ENCODE measurements around the gene RAD51B.

Gene RAD51B

DNA sequence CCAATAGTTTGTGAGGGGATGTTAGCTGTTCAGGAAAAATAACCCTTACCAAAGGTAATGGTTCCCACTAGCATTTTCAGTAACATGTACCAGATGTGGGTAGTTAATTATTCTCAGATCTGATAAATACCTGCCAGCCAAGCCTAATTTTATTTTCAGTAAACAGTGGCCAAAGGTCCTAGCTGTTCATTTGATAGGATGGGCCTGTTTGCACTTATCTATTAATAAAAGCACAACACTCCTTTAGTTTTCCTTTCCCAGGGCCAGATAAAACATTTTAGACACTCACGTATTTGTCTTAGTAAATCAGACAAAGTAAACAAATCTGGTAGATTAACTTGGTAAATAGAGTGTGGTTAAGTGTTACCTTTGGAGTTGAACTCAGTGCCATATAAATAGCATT lies 345.1 kb downstream of the RAD51B start:
- no peak for TF ChIP-seq CTCF (IDR thresholded peaks at IDR 0.05; ENCODE audit: low read depth, low read length)
- no peak for DNase-seq (ENCODE audit: low read depth in 2 of 2)
- H3K4me3 ChIP-seq (replicated peaks in 1 of 2; ENCODE audit: low read depth in 2 of 2, low read length in 2 of 2): no peak overlapping the region

DNA sequence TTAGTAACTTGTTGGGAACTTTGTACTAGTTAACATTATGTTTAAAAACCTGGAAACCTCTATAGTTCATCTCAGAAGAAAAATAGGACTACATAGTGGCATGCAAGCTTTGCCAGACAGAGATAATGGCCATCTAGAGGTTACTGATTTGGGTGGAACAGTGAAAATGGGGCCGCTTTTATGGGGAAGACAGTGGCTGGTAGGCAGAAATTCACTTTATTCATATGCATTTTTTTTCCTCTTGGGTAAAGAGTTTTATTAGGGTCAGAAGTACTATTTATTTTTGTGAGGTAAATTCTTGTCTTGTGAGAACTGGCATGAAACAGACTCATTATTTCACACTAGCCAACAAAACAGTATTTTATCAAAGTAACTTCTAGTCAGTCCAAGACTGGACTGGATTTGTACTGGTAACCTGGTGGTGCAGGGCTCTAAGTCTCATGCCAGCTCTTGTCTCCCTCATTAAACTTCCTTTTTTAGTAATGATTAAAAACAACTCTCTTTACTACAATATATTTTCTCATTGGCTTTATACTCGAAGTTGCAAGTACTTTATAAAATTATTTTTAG lies 345.8 kb downstream of the RAD51B start:
- no peak overlapping the region for H3K4me3 ChIP-seq (replicated peaks in 1 of 2; ENCODE audit: low read depth in 2 of 2, low read length in 2 of 2)
- no peak for DNase-seq (ENCODE audit: low read depth in 2 of 2)
- TF ChIP-seq CTCF (IDR thresholded peaks at IDR 0.05; ENCODE audit: low read depth, low read length): no peak

- TF ChIP-seq CTCF (IDR thresholded peaks at IDR 0.05; ENCODE audit: low read depth, low read length): no peak
- DNase-seq (ENCODE audit: low read depth in 2 of 2): no peak
- H3K4me3 ChIP-seq (replicated peaks in 1 of 2; ENCODE audit: low read depth in 2 of 2, low read length in 2 of 2): no peak overlapping the region
These were observed 347.3 kb downstream of the RAD51B start for GRCh38 chr14:68166731-68167382.

DNA sequence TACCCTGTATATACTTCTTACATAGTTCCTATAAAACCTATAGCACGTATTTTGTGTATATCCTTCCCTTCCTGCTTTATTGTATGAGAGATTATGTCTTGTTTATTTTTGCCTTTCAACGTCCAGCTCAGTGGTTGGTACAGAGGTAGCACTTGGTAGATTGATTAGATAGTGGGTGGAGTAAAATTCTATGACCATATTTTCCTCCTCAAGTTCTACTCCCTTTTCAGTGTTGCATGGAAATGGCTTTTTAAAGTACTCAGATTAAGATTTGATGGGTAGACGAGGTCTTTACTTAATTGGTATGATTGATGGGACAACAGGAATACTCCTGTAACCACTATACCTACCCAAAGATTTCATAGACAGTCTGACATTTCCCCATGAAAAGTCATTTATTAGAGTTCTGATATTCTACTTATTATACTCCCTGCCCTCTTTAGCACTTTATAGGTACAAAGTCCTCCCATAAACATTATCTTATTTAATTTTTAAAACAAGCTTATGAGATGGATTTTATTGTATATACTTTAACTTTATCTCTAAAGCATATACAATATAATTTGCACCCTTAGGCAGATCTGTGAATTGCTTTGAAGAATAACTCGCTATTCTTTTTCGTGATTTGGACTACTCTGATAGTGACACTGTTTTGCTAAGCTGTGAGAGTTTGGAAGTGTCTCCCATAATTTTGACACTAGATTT lies 348.0 kb downstream of the RAD51B start:
- TF ChIP-seq CTCF (IDR thresholded peaks at IDR 0.05; ENCODE audit: low read depth, low read length): no peak

DNA sequence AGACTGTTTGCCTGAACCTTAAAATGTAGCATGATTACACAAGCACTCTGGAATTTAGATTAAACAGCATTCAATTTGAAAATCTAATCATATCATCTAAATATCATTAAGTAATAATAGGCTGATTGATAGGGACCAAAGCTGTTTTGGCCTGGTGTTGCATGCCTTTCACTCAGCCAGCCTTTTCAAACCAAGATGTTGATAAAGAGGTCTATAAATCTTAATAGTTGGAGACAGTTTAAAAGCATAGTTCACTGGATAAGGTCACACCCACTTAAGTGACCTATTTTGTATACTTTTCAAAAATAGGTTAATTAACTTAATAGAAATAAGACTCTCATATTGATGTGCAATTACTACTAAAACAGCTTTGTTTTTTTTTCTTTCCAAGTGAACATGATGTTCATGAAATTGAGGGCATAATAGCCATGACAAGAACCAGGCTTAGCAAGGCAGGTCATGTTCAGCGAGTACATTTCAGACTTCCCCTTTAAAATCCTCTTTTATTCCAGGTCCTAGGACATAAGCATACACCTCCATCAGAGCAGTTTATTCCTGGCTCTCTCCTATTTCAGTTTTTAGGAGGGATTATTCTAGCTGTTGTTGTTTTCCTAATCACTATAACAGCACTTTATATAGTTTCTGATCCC lies 349.0 kb downstream of the RAD51B start:
- TF ChIP-seq CTCF (IDR thresholded peaks at IDR 0.05; ENCODE audit: low read depth, low read length): no peak
- H3K4me3 ChIP-seq (replicated peaks in 1 of 2; ENCODE audit: low read depth in 2 of 2, low read length in 2 of 2): no peak overlapping the region
- no peak for DNase-seq (ENCODE audit: low read depth in 2 of 2)

More for the DNA sequence above, 348.0 kb downstream of the RAD51B start:
- no peak overlapping the region for H3K4me3 ChIP-seq (replicated peaks in 1 of 2; ENCODE audit: low read depth in 2 of 2, low read length in 2 of 2)
- no peak for DNase-seq (ENCODE audit: low read depth in 2 of 2)

GRCh38 chr14:68172216-68172615 lies 352.6 kb downstream of the RAD51B start:
- H3K4me3 ChIP-seq (replicated peaks in 1 of 2; ENCODE audit: low read depth in 2 of 2, low read length in 2 of 2): no peak overlapping the region

More at GRCh38 chr14:68172216-68172615, 352.6 kb downstream of the RAD51B start:
- no peak for TF ChIP-seq CTCF (IDR thresholded peaks at IDR 0.05; ENCODE audit: low read depth, low read length)
- DNase-seq (ENCODE audit: low read depth in 2 of 2): no peak

Data from cardiac fibroblast (primary cell).